Measurements from ENCODE around the gene ALDH1L2.
"Not testable (repeated sequence)": the region's sequence is repeated elsewhere in the genome, so short reads cannot be mapped to it uniquely, and the experiment has no call there.

The ALDH1L2 gene

GRCh38 chr12:104994336-104994735, 89.9 kb downstream of the ALDH1L2 start:
- no peak for FAIRE-seq
- TF ChIP-seq POLR2AphosphoS5 (IDR thresholded peaks at IDR 0.05; ENCODE audit: low read depth, low read length) (no peak), POLR2A (IDR thresholded peaks at IDR 0.05; ENCODE audit: low read depth, low read length) (no peak), TAF1 (IDR thresholded peaks at IDR 0.05; ENCODE audit: borderline replicate concordance, low read depth, low read length) (no peak)
- no peak for DNase-seq (ENCODE audit: insufficient read length)

- peak; percentile 36 for FAIRE-seq
- TF ChIP-seq POLR2A (IDR thresholded peaks at IDR 0.05; ENCODE audit: low read depth, low read length): no peak
- DNase-seq (ENCODE audit: insufficient read length): no peak
Observed at GRCh38 chr12:104991565-104992128, 92.6 kb downstream of the ALDH1L2 start.

- TF ChIP-seq POLR2AphosphoS5 (IDR thresholded peaks at IDR 0.05; ENCODE audit: low read depth, low read length) (no peak), TAF1 (IDR thresholded peaks at IDR 0.05; ENCODE audit: borderline replicate concordance, low read depth, low read length) (no peak), POLR2A (IDR thresholded peaks at IDR 0.05; ENCODE audit: low read depth, low read length) (no peak)
- FAIRE-seq (no peak), DNase-seq (ENCODE audit: insufficient read length) (no peak)
Observed at GRCh38 chr12:104990950-104991349, 93.3 kb downstream of the ALDH1L2 start.

GRCh38 chr12:104986022-104986941, 98.0 kb downstream of the ALDH1L2 start, which contains the start of gene NOPCHAP1:
Gene NOPCHAP1 (plus strand): TSS chr12:104986316. CDS start chr12:104986353, 37 bp downstream.
- peak; percentile 76 for DNase-seq (ENCODE audit: insufficient read length)
- TF ChIP-seq POLR2AphosphoS5 (IDR thresholded peaks at IDR 0.05; ENCODE audit: low read depth, low read length) (peak; percentile 89), POLR2A (IDR thresholded peaks at IDR 0.05; ENCODE audit: low read depth, low read length) (peak; percentile 94), TAF1 (IDR thresholded peaks at IDR 0.05; ENCODE audit: borderline replicate concordance, low read depth, low read length) (peak; percentile 52; the same call in 1 of the 2 replicates)
- FAIRE-seq: peak; percentile 95

- DNase-seq (ENCODE audit: insufficient read length) (no peak), FAIRE-seq (peak; percentile 86)
- TF ChIP-seq TAF1 (IDR thresholded peaks at IDR 0.05; ENCODE audit: borderline replicate concordance, low read depth, low read length): no peak
- TF ChIP-seq POLR2AphosphoS5 (IDR thresholded peaks at IDR 0.05; ENCODE audit: low read depth, low read length): no peak
- no peak for TF ChIP-seq POLR2A (IDR thresholded peaks at IDR 0.05; ENCODE audit: low read depth, low read length)
Observed at GRCh38 chr12:104985206-104985605, 99.1 kb downstream of the ALDH1L2 start.

- FAIRE-seq; DNase-seq (ENCODE audit: insufficient read length): not testable (repeated sequence)
Observed at GRCh38 chr12:104977688-104978087, 106.6 kb downstream of the ALDH1L2 start.

- DNase-seq (ENCODE audit: insufficient read length) (no peak), FAIRE-seq (no peak)
Observed at GRCh38 chr12:104976703-104977102, 107.6 kb downstream of the ALDH1L2 start.

GRCh38 chr12:104975587-104976343, 108.5 kb downstream of the ALDH1L2 start:
- no peak for TF ChIP-seq POLR2AphosphoS5 (IDR thresholded peaks at IDR 0.05; ENCODE audit: low read depth, low read length)
- no peak for FAIRE-seq
- no peak for DNase-seq (ENCODE audit: insufficient read length)

More at GRCh38 chr12:104976703-104977102, 107.6 kb downstream of the ALDH1L2 start:
- TF ChIP-seq POLR2A (IDR thresholded peaks at IDR 0.05; ENCODE audit: low read depth, low read length) (no peak), TAF1 (IDR thresholded peaks at IDR 0.05; ENCODE audit: borderline replicate concordance, low read depth, low read length) (no peak), POLR2AphosphoS5 (IDR thresholded peaks at IDR 0.05; ENCODE audit: low read depth, low read length) (no peak)

- FAIRE-seq: peak; percentile 92
- no peak for TF ChIP-seq TAF1 (IDR thresholded peaks at IDR 0.05; ENCODE audit: borderline replicate concordance, low read depth, low read length)
- TF ChIP-seq POLR2AphosphoS5 (IDR thresholded peaks at IDR 0.05; ENCODE audit: low read depth, low read length): no peak
- TF ChIP-seq POLR2A (IDR thresholded peaks at IDR 0.05; ENCODE audit: low read depth, low read length): no peak
- peak; percentile 34 for DNase-seq (ENCODE audit: insufficient read length)
Observed at GRCh38 chr12:104974626-104975290, 109.5 kb downstream of the ALDH1L2 start.

GRCh38 chr12:104973250-104973649, 111.0 kb downstream of the ALDH1L2 start:
- DNase-seq (ENCODE audit: insufficient read length): no peak
- no peak for FAIRE-seq

GRCh38 chr12:104971306-104971705, 113.0 kb downstream of the ALDH1L2 start:
- no peak for TF ChIP-seq POLR2A (IDR thresholded peaks at IDR 0.05; ENCODE audit: low read depth, low read length)
- TF ChIP-seq POLR2AphosphoS5 (IDR thresholded peaks at IDR 0.05; ENCODE audit: low read depth, low read length): no peak
- TF ChIP-seq TAF1 (IDR thresholded peaks at IDR 0.05; ENCODE audit: borderline replicate concordance, low read depth, low read length): no peak
- DNase-seq (ENCODE audit: insufficient read length): no peak
- no peak for FAIRE-seq

More at GRCh38 chr12:104973250-104973649, 111.0 kb downstream of the ALDH1L2 start:
- TF ChIP-seq TAF1 (IDR thresholded peaks at IDR 0.05; ENCODE audit: borderline replicate concordance, low read depth, low read length) (no peak), POLR2AphosphoS5 (IDR thresholded peaks at IDR 0.05; ENCODE audit: low read depth, low read length) (no peak), POLR2A (IDR thresholded peaks at IDR 0.05; ENCODE audit: low read depth, low read length) (no peak)

Data from GM12892 (cell line).